Stimulated activated CD4-positive, alpha-beta T cell treated with anti-CD3 and anti-CD28 coated beads, Interleukin-15, amount 100 ng/mL, for 1 hour (primary cell): Measurements from ENCODE around the gene ZNF146.
"Not testable (repeated sequence)": the region's sequence is repeated elsewhere in the genome, so short reads cannot be mapped to it uniquely, and the experiment has no call there.

Experiments used
- DNase-seq, 2 donors: peaks; one replicate each; pipeline ENCODE4 v3.0.0-alpha.2; 2020; ENCODE audit warnings: low read depth in 1 of 2, low spot score in 1 of 2

The ZNF146 gene

GRCh38 chr19:36233626-36234025, 18.7 kb downstream of the ZNF146 start:
- not testable (repeated sequence) for DNase-seq

GRCh38 chr19:36236304-36236945, 21.5 kb downstream of the ZNF146 start:
- no peak for DNase-seq

GRCh38 chr19:36236946-36237310, 22.0 kb downstream of the ZNF146 start:
- no peak for DNase-seq

DNA sequence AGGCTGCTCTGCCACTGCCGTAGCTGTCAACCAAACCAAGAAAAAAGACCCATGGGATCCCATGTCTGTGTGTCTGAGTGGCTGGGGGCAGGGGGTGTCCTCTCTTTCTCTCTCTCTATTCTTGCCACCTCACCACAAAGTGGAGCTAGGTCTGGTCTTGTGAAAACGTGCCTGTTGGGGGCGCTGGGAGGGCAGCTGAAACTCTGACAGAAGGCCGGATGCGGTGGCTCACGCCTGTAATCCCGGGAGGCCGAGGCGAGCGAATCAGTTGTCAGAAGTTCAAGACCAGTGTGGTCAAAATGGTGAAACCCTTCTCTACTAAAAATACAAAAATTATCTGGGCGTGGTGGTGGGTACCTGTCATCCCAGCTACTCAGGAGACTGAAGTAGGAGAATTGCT, 29.2 kb downstream of the ZNF146 start:
- no peak for DNase-seq

DNA sequence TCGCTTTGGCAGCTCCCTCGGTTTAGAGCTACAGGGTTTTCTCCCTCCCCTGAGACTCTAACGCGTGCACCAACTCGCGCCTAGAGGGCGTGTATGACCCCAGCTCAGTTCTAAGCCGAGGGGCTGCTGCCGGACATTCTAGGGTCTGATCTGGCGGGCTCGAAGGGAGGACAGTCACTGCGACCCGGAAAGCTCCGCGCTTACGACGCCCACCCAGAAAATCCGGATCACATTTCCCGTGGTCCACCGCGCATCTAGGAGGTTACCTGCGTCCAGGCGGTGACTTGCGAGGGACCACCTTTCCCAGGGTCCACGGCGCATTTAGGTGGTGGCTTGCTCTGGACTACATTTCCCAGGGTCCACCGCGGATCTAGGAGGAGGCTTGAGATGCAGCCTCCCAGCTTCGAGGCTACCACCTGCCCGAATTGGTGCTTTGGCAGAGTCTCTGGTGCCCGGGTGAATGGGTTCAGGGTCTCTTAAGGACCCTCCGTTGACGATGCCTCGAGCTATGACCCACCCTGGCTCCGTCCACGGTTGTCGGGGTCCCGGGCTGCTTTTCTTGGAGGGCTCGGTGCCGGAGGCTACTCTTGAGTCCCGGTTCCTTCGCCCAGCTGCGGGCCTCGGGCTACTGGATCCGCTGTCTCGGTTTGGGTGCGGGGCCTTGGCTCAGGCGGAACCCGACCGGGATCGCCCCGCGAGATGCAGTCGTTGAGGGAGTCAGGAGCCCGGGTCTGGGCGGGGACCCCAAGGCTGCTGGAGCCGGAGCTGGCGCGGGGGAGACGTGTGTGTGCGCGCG, 30.5 kb downstream of the ZNF146 start:
- DNase-seq: no peak

- no peak for DNase-seq
These were observed 31.1 kb downstream of the ZNF146 start for GRCh38 chr19:36246006-36246481.

DNA sequence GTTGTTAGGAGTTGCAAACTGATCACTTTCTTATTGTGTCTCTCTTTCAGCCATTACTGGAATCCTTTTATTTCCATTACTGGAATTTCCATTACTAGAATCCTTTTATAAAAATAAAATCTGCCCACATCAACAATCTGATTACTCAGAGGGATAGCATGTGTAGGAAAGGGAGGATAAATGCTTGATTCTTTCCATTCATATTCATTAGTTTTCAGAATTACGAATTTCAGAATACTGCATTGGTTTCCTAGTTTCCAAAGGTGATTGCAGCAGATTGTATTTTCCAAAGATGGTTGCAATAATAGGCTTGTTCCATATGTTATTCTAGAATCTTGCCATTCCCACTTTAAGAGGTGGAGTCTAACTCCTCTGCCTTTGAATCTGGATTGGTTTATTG, 37.1 kb downstream of the ZNF146 start:
- no peak for DNase-seq

DNA sequence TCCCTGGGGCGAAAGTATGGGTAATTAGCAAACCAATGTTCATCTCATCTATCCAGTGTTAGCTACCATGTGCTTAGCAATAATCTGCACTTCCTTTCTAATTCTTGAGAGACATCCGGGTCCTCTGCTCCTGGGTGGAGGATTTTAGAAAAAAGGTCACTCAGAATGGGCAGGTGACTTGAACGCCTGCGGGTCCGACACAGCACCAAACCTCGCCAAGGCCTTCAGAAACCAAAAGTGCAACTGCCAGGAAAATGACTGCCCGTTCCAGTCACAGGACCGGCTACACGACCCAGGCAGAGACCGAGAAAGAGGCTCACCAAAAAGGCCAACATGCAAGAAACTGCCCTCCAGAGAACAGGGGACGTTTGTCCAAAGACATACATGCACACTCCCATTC, 39.9 kb downstream of the ZNF146 start:
- DNase-seq: no peak

DNA sequence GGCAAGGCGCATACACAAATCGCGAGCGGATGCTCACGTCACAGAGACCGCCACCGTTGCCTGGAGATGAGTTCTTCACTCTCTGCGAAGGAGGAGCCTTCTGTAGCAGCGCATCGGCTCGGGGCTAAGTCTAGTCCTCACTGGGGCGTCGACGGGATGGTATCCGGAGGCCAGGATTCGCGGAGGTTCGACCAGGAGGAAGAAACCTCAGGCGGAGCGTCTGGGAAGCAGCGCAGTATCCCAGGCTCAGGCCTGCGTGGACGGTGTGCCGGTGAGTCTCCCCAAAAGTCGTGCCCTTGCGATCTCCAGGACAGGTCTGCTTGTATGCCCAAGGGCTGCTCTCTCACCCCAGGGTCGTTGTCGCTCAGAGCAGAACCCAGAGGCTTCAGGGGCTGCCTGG, 40.4 kb downstream of the ZNF146 start:
- no peak for DNase-seq

DNA sequence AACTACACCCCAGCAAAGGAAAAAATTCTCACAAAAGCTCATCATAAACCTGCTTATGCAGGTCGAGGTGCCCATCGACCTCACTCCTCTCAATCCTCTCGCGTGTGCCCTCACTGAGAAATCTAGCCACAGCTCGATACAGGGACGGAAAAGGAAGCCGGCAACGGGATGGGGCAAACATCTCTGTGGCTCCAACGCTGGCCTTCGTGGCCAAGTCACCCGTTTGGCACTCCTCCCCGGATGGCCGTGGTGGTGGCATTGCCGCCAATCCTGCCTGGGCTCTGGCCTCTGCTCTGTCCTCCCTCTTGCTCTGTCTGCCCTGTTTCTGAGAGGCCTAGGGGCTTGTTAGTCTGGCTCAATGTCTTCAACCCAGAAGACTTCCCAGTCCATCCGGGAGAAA, 41.2 kb downstream of the ZNF146 start:
- no peak for DNase-seq

DNA sequence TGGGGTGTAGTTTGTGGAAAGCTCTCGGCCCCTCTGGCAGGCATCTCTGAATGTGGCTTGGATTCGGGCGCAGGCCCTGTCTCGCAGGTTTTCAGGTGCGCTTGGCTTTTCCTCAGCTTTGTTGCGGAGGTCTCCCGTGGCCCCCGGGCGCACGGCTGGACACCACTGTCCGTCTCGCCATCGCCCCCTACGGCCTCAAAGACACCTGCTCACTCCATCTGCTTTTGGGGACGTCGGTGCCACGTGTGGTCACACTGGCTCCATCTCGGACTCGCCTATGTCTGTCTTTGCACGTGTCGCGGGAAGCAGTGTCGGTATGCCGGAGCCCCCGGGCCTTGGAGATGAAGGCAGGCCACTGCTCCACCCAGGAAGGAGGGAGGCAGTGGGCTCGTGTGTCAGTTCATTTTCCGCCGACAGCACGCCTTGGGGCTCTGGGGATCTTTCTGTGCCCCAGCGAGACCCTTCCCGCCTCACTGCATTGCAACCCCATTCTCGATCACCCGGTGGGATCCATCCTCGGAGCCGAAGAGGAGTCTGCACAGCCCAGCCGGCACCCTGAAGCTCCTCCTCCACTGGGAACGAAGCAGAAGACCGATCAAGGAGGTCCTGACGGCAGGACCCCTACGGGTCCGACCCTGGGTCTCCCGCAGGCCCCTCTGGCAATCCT, 42.1 kb downstream of the ZNF146 start:
- no peak for DNase-seq

GRCh38 chr19:36257520-36257876, 42.6 kb downstream of the ZNF146 start:
- DNase-seq: no peak

DNA sequence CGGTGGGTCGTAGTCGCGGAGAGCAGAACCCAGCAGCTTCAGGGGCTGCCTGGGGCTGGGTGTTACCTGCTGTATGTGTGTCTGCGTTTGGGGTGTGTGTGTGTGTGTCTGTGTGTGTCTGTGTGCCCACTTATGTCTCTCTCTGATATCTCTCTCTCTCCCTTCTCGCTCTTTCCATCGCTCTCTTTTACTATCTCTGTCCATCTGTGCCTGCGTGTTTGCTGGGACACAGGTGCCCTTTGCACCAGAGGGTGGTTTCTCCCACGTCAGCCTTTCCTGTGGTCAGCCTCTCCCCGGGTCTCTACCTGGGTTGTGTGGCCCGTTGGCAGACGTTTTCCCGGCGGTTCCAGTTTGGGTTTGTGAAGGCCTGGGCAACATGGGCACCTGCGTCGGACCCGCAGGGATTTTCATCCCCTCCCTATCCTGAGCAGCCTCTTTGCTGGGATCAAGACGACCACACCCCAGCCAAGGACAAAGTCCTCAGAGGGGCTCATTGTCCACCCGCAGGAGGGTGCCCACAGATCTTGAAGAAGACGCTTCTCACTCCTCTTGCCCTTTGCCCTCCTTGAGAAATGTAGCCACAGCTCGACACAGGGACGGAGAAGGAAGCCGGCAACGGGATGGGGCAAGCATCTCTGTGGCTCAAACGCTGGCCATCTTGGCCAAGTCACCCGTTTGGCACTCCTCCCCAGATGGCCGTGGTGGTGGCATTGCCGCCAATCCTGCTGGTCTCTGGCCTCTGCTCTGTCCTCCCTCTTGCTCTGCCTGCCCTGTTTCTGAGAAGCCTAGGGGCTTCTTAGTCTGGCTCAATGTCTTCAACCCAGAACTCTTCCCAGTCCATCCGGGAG, 43.3 kb downstream of the ZNF146 start:
- no peak for DNase-seq

DNA sequence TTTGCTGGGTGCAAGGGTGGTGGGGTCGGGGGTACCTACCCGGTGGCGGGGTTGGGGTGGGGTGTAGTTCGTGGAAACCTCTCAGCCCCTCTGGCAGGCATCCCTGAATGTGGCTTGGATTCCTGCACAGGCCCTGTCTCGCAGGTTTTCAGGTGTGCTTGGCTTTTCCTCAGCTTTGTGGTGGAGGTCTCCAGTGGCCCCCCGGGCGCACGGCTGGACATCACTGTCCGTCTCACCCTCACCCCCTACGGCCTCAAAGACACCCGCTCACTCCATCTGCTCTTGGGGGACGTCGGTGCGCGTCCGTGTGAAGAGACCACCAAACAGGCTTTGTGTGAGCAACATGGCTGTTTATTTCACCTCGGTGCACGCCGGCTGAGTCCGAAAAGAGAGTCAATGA, 44.3 kb downstream of the ZNF146 start:
- no peak for DNase-seq

GRCh38 chr19:36265064-36265463, 50.2 kb downstream of the ZNF146 start:
- DNase-seq: no peak

DNA sequence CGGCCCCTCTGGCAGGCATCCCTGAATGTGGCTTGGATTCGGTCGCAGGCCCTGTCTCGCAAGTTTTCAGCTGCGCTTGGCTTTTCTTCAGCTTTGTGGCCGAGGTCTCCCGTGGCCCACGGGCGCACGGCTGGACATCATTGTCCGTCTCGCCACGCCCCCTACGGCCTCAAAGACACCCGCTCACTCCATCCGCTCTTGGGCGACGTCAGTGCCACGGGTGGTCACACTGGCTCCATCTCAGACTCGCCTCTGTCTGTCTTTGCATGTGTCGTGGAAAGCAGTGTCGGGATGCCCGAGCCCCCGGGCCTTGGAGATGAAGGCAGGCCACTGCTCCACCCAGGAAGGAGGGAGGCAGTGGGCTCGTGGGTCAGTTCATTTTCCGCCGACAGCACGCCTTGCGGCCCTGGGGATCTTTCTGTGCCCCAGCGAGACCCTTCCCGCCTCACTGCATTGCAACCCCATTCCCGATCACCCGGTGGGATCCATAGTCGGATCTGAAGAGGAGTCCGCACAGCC, 51.0 kb downstream of the ZNF146 start:
- no peak for DNase-seq

- DNase-seq: no peak
These were observed 51.6 kb downstream of the ZNF146 start for GRCh38 chr19:36266375-36266961.

- DNase-seq: no peak
These were observed 52.3 kb downstream of the ZNF146 start for GRCh38 chr19:36267061-36267845.

GRCh38 chr19:36268081-36268480, 53.2 kb downstream of the ZNF146 start:
- not testable (repeated sequence) for DNase-seq

DNA sequence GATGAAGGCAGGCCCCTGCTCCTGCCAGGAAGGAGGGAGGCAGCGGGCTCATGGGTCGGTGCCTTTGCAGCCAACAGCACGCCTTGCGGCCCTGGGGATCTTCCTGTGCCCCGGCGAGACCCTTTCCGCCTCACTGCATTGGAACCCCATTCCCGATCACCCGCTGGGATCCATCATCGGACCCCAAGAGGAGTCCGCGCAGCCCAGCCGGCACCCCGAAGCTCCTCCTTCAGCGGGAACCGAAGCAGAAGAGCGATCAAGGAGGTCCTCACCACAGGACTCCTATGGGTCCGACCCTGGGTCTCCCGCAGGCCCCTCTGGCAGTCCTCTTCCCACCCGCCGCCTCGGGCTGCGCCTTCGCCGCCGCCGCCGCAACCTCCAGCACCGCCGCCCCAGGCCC, 53.7 kb downstream of the ZNF146 start:
- not testable (repeated sequence) for DNase-seq
